NT2/D1 (cell line): ENCODE data around the gene SERINC5.

Source experiments
- DNase-seq: peaks from one replicate; pipeline ENCODE4 v3.0.0-alpha.2; 2011; ENCODE audit warnings: low read depth, low spot score
- H3K27me3 ChIP-seq: 2 replicates; pipeline ENCODE4 v1.6.0; 2011; ENCODE audit warnings: mild to moderate bottlenecking; ENCODE audit not compliant: insufficient read length, insufficient read depth
- H3K36me3 ChIP-seq: 2 replicates; pipeline ENCODE4 v1.6.1; 2011; ENCODE audit warnings: mild to moderate bottlenecking, low read length, mixed read lengths; ENCODE audit not compliant: insufficient read depth, insufficient read length
- H3K4me1 ChIP-seq: 2 replicates; pipeline ENCODE4 v1.5.1; 2011; ENCODE audit not compliant: insufficient read depth, insufficient read length
- H3K4me3 ChIP-seq: 2 replicates; pipeline ENCODE4 v1.5.1; 2011; ENCODE audit warnings: low read depth; ENCODE audit not compliant: insufficient read length
- H3K9ac ChIP-seq: 2 replicates; pipeline ENCODE4 v1.6.0; 2011; ENCODE audit warnings: low read depth; ENCODE audit not compliant: insufficient read length
- H3K9me3 ChIP-seq: 2 replicates; pipeline ENCODE4 v1.5.1; 2011; ENCODE audit warnings: mild to moderate bottlenecking, low read length; ENCODE audit not compliant: insufficient read depth
- SUZ12 ChIP-seq: IDR thresholded peaks from 2 replicates; pipeline ENCODE4 v1.6.1; 2011; ENCODE audit not compliant: insufficient read length, insufficient read depth; ENCODE audit errors: extremely low read depth
- YY1 ChIP-seq: IDR thresholded peaks from 2 replicates; pipeline ENCODE4 v1.6.1; 2011; ENCODE audit not compliant: insufficient read length, insufficient read depth
- ZNF274 ChIP-seq: IDR thresholded peaks from 2 replicates; pipeline ENCODE4 v1.6.1; 2011; ENCODE audit warnings: mild to moderate bottlenecking, low read depth, low read length

The SERINC5 gene

GRCh38 chr5:80174790-80175189, 81.1 kb downstream of the SERINC5 start:
- H3K36me3 ChIP-seq = peaks cover 46% of the 10 kb centered on the region

GRCh38 chr5:80172067-80172695, 83.7 kb downstream of the SERINC5 start:
- Histone ChIP-seq H3K9me3 (no peaks in the 10 kb centered on the region), H3K4me1 (no peaks in the 10 kb centered on the region), H3K9ac (no peak overlapping the region), H3K27me3 (no peaks in the 10 kb centered on the region), H3K36me3 (peaks cover 58% of the 10 kb centered on the region), H3K4me3 (no peak overlapping the region)
- no peak for DNase-seq
- no peak for TF ChIP-seq YY1
- TF ChIP-seq SUZ12 = no peak
- no peak for TF ChIP-seq ZNF274

More at GRCh38 chr5:80174790-80175189, 81.1 kb downstream of the SERINC5 start:
- TF ChIP-seq ZNF274 = no peak
- no peak for TF ChIP-seq SUZ12
- no peak for TF ChIP-seq YY1
- DNase-seq = no peak
- Histone ChIP-seq H3K9me3 (no peaks in the 10 kb centered on the region), H3K27me3 (no peaks in the 10 kb centered on the region), H3K4me1 (no peaks in the 10 kb centered on the region), H3K4me3 (no peak overlapping the region), H3K9ac (no peak overlapping the region)

GRCh38 chr5:80170117-80170535, 85.7 kb downstream of the SERINC5 start:
- DNase-seq = no peak
- Histone ChIP-seq H3K9me3 (no peaks in the 10 kb centered on the region), H3K9ac (no peak overlapping the region), H3K4me3 (no peak overlapping the region), H3K27me3 (no peaks in the 10 kb centered on the region), H3K4me1 (no peaks in the 10 kb centered on the region), H3K36me3 (peaks cover 65% of the 10 kb centered on the region)
- TF ChIP-seq ZNF274 (no peak), YY1 (no peak), SUZ12 (no peak)

- TF ChIP-seq ZNF274 (no peak), SUZ12 (no peak), YY1 (no peak)
- H3K4me3 ChIP-seq = no peak overlapping the region
- H3K36me3 ChIP-seq = peaks cover 63% of the 10 kb centered on the region
- no peak overlapping the region for H3K9ac ChIP-seq
- no peaks in the 10 kb centered on the region for H3K4me1 ChIP-seq
- H3K27me3 ChIP-seq = no peaks in the 10 kb centered on the region
- no peaks in the 10 kb centered on the region for H3K9me3 ChIP-seq
- no peak for DNase-seq
Measured at GRCh38 chr5:80168388-80169028, 87.3 kb downstream of the SERINC5 start.

GRCh38 chr5:80165452-80165851, 90.4 kb downstream of the SERINC5 start:
- DNase-seq = no peak
- Histone ChIP-seq H3K4me1 (no peaks in the 10 kb centered on the region), H3K27me3 (no peaks in the 10 kb centered on the region), H3K36me3 (peaks cover 70% of the 10 kb centered on the region), H3K4me3 (no peak overlapping the region), H3K9ac (no peak overlapping the region), H3K9me3 (no peaks in the 10 kb centered on the region)
- TF ChIP-seq SUZ12 = no peak
- no peak for TF ChIP-seq ZNF274
- TF ChIP-seq YY1 = no peak

- Histone ChIP-seq H3K36me3 (peaks cover 56% of the 10 kb centered on the region), H3K9me3 (no peaks in the 10 kb centered on the region), H3K4me3 (no peak overlapping the region), H3K27me3 (no peaks in the 10 kb centered on the region), H3K4me1 (no peaks in the 10 kb centered on the region), H3K9ac (no peak overlapping the region)
- DNase-seq = no peak
- no peak for TF ChIP-seq SUZ12
- TF ChIP-seq YY1 = no peak
- TF ChIP-seq ZNF274 = no peak
Measured at GRCh38 chr5:80161165-80161564, 94.7 kb downstream of the SERINC5 start.

GRCh38 chr5:80160242-80160641, 95.6 kb downstream of the SERINC5 start:
- Histone ChIP-seq H3K9ac (no peak overlapping the region), H3K27me3 (no peaks in the 10 kb centered on the region), H3K4me3 (no peak overlapping the region), H3K4me1 (peaks cover 2% of the 10 kb centered on the region), H3K9me3 (no peaks in the 10 kb centered on the region), H3K36me3 (peaks cover 49% of the 10 kb centered on the region)
- no peak for TF ChIP-seq YY1
- no peak for TF ChIP-seq ZNF274
- TF ChIP-seq SUZ12 = no peak
- DNase-seq = no peak
